ENCODE results near the gene EMP1.
"Not testable (repeated sequence)": the region's sequence is repeated elsewhere in the genome, so short reads cannot be mapped to it uniquely, and the experiment has no call there.

Gene EMP1

DNA sequence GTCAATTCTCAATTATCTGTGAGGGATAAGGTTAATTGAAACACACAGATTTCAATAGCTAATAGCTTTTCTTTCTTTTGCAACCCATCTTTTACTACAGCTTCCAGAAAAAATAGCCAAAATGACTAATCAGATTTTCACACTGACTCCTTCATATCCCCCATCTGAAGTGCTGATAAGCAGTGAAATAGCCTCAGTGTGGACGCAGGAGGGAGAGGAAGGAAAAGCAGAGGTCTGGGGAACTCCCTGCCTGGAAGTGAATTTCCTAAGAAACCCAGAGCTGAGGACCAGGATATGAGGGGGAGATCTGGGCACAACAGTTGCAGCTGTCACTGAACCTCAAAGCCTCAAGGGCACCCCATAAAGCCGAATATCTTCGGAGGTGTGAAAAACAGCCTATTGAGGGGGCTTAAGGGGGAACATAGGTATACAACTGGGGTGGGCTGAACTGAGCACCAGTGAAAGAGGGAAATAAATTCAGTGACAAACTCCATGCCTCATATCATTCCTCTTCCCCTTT, 60.9 kb downstream of the EMP1 start:
- DNase-seq (ENCODE audit: low read depth in 2 of 2): no peak

DNA sequence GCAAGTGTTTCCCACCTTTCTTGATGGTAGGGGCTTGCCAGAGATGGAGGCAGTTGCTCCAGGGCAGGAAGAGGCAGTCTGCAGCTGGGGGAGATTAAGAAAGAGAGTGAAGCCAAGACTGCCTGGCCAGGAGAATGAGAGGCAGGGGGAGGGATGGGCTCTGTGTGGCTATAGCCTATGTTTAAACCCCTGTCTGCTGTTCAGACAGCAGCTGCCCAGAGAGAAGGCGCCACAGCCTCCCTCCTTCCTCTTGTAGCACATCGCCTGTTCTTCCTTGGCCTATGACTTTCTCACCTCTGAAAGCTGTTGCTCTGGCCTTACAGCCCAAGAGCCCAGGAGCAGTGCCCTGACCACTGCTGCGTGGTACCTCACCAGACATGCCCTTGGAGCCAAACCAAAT, 61.7 kb downstream of the EMP1 start:
- no peak for DNase-seq (ENCODE audit: low read depth in 2 of 2)

DNA sequence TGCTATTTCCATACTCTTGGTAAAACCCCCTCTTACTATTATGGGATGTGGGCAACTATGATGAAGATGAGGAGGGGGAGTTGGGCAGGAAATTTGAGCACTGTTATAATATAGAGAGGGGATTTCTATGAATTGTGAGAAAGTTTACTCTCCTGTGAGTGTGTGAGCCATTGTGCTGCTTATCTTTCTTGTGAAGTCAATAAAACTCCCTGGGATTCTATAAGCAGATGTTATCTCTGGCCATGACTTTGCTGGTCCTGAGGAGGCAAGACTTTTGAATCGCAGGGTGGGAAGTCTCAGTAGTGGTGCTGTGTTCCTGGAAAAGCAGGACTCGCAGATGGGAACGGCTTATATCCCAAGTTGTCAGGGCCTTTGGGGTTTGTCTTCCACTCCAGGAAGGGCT, 62.2 kb downstream of the EMP1 start:
- DNase-seq (ENCODE audit: low read depth in 2 of 2): no peak

DNA sequence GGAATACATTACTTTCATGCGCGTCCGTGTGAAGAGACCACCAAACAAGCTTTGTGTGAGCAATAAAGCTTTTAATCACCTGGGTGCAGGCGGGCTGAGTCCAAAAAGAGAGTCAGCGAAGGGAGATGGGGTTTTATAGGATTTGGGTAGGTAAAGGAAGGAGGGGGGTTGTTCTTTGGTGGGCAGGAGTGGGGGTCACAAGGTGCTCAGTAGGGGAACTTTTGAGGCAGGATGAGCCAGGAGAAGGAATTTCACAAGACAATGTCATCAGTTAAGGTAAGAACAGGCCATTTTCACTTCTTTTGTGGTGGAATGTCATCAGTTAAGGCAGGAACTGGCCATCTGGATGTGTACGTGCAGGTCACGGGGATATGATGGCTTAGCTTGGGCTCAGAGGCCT, 63.1 kb downstream of the EMP1 start:
- not testable (repeated sequence) for DNase-seq (ENCODE audit: low read depth in 2 of 2)

DNA sequence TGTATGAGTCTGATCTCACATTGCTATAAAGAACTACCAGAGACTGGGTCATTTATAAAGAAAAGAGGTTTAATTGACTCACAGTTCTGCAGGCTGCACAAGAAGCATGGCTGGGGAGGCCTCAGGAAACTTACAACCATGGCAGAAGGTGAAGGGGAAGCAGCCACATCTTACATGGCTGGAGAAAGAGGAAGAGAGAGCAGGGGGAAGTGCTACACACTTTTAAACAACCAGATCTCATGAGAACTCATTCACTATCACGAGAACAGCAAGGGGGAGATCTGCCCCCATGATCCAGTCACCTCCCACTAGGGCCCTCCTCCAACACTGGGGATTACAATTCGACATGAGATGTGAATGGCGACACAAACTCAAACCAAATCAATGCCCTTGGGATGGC, 71.3 kb downstream of the EMP1 start:
- not testable (repeated sequence) for DNase-seq (ENCODE audit: low read depth in 2 of 2)

DNA sequence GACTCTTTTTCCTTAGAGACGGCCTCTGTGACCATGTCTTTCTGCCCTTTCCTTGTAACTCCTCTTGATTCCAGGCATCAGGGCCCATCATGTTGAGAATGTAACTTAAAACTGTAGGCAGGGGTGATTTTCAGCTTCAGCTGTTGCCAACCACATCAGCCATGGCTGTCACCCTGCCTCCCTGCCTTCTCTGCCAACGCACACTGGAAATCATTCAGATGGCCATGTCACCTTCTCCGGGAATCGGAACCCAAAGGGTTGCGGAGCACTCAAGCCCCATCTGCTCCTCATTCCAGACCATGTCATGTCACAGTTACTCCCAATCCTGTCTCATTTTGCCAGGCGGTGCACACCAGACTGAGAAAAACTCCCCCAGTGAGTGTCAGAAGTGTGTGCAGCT, 72.1 kb downstream of the EMP1 start:
- no peak for DNase-seq (ENCODE audit: low read depth in 2 of 2)
